Measurements from ENCODE around the gene CASP12. TPM values are rescaled to one million over a fixed set of nuclear protein-coding genes. Genes with fewer than 3 reads are reported as not detected.

Gene CASP12
- polyA plus RNA-seq, 1 donor (not counting 4 experiments of a cell fraction or from before 2014, with no cell fraction given) = not detected

DNA sequence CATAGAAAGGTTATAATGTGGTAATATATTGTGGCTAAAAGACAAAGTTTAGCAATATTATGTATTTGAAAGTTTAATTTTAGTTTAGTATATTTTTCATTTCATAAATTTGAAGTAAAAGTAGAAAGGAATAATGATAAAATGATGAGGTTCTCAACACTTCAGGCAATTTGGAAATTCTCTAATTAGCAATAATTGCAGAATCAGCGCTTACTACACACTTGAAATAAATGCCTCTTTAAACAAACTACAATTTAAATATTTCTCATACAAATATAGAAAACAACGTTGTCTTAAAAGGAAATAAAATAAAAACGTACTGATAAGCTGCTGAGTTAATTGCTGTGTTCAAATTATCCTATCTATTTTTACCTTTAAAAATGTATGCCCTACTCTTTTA lies 25.9 kb downstream of the CASP12 start:
- no peak for TF ChIP-seq EZH2 (IDR thresholded peaks at IDR 0.05; ENCODE audit: low read length)
- TF ChIP-seq, protein P1, sequence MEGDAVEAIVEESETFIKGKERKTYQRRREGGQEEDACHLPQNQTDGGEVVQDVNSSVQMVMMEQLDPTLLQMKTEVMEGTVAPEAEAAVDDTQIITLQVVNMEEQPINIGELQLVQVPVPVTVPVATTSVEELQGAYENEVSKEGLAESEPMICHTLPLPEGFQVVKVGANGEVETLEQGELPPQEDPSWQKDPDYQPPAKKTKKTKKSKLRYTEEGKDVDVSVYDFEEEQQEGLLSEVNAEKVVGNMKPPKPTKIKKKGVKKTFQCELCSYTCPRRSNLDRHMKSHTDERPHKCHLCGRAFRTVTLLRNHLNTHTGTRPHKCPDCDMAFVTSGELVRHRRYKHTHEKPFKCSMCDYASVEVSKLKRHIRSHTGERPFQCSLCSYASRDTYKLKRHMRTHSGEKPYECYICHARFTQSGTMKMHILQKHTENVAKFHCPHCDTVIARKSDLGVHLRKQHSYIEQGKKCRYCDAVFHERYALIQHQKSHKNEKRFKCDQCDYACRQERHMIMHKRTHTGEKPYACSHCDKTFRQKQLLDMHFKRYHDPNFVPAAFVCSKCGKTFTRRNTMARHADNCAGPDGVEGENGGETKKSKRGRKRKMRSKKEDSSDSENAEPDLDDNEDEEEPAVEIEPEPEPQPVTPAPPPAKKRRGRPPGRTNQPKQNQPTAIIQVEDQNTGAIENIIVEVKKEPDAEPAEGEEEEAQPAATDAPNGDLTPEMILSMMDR (optimal IDR thresholded peaks at IDR 0.05 in 1 of 3, IDR thresholded peaks at IDR 0.05 in 1 of 3, conservative IDR thresholded peaks at IDR 0.05 in 1 of 3; ENCODE audit: extremely low read depth in 1 of 3, insufficient read depth in 2 of 3, low read length in 3 of 3) = no peak
- Histone ChIP-seq H3K79me2 (ENCODE audit: control insufficient read depth, insufficient read depth, low read length) (no peaks in the 10 kb centered on the region), H2AFZ (ENCODE audit: control insufficient read depth, low read length) (no peak overlapping the region), H3K4me2 (ENCODE audit: control insufficient read depth, extremely low read depth, insufficient read depth, low read depth, low read length) (no peak overlapping the region), H3K9ac (ENCODE audit: control insufficient read depth, extremely low read depth, insufficient read depth, low read length) (no peak overlapping the region), H3K4me3 (ENCODE audit: control insufficient read depth in 2 of 3, extremely low read depth in 1 of 3, insufficient read depth in 2 of 3, low read depth in 1 of 3, low read length in 3 of 3) (no peak overlapping the region), H3K9me3 (ENCODE audit: control insufficient read depth, low read depth, low read length) (no peaks in the 10 kb centered on the region), H3K36me3 (ENCODE audit: control insufficient read depth in 2 of 2, extremely low read depth in 1 of 2, insufficient read depth in 2 of 2, low read length in 2 of 2) (no peaks in the 10 kb centered on the region), H3K9me1 (ENCODE audit: control insufficient read depth, extremely low read depth, insufficient read depth, low read length) (no peaks in the 10 kb centered on the region), H3K27ac (ENCODE audit: control insufficient read depth, insufficient read depth, low read length) (no peak overlapping the region), H3K4me1 (ENCODE audit: control insufficient read depth, extremely low read depth, insufficient read depth, low read length) (no peaks in the 10 kb centered on the region), H3K27me3 (ENCODE audit: control insufficient read depth, extremely low read depth, insufficient read depth, low read length) (no peaks in the 10 kb centered on the region), H4K20me1 (ENCODE audit: control insufficient read depth, extremely low read depth, insufficient read depth, low read length) (no peaks in the 10 kb centered on the region)
- DNase-seq (ENCODE audit: low read depth, low spot score) = no peak
- FAIRE-seq = no peak
- dilution Hi-C loops (cut with MboI; ENCODE audit: extremely low pct_ligation_motif_present, low sequenced_read_pairs) = no loop called here

DNA sequence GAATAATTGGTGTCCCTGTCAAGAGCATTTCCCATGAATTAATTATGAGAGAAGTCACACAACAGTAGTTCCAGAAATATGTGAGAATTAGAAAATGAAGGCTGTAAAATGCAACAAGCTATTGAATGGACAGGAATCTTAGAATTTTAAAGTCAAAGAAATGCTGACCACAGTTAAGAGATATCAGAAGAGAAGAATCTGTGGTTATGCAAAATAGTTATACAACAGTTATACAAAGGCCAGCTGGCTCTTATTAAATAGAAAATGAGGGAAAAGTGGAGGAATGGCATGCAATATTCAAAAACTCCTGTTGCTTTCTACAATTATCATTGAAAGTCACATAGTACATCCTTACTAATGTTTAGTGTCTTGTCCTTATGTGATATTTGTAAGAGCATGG lies 27.4 kb downstream of the CASP12 start:
- FAIRE-seq = no peak
- Histone ChIP-seq H3K4me2 (ENCODE audit: control insufficient read depth, extremely low read depth, insufficient read depth, low read depth, low read length) (no peak overlapping the region), H4K20me1 (ENCODE audit: control insufficient read depth, extremely low read depth, insufficient read depth, low read length) (no peaks in the 10 kb centered on the region)

More for the DNA sequence above, 27.4 kb downstream of the CASP12 start:
- Histone ChIP-seq H3K9me1 (ENCODE audit: control insufficient read depth, extremely low read depth, insufficient read depth, low read length) (no peaks in the 10 kb centered on the region), H2AFZ (ENCODE audit: control insufficient read depth, low read length) (no peak overlapping the region), H3K79me2 (ENCODE audit: control insufficient read depth, insufficient read depth, low read length) (no peaks in the 10 kb centered on the region), H3K27ac (ENCODE audit: control insufficient read depth, insufficient read depth, low read length) (no peak overlapping the region), H3K36me3 (ENCODE audit: control insufficient read depth in 2 of 2, extremely low read depth in 1 of 2, insufficient read depth in 2 of 2, low read length in 2 of 2) (no peaks in the 10 kb centered on the region), H3K27me3 (ENCODE audit: control insufficient read depth, extremely low read depth, insufficient read depth, low read length) (no peaks in the 10 kb centered on the region), H3K4me1 (ENCODE audit: control insufficient read depth, extremely low read depth, insufficient read depth, low read length) (no peaks in the 10 kb centered on the region), H3K4me3 (ENCODE audit: control insufficient read depth in 2 of 3, extremely low read depth in 1 of 3, insufficient read depth in 2 of 3, low read depth in 1 of 3, low read length in 3 of 3) (no peak overlapping the region), H3K9me3 (ENCODE audit: control insufficient read depth, low read depth, low read length) (no peaks in the 10 kb centered on the region), H3K9ac (ENCODE audit: control insufficient read depth, extremely low read depth, insufficient read depth, low read length) (no peak overlapping the region)
- dilution Hi-C loops (cut with MboI; ENCODE audit: extremely low pct_ligation_motif_present, low sequenced_read_pairs) = no loop called here
- TF ChIP-seq EZH2 (IDR thresholded peaks at IDR 0.05; ENCODE audit: low read length) = no peak
- TF ChIP-seq, protein P1 (optimal IDR thresholded peaks at IDR 0.05 in 1 of 3, IDR thresholded peaks at IDR 0.05 in 1 of 3, conservative IDR thresholded peaks at IDR 0.05 in 1 of 3; ENCODE audit: extremely low read depth in 1 of 3, insufficient read depth in 2 of 3, low read length in 3 of 3) = no peak
- no peak for DNase-seq (ENCODE audit: low read depth, low spot score)

Data from keratinocyte (primary cell).